ENCODE measurements around the gene SCAF11.

- TF ChIP-seq, protein P1, sequence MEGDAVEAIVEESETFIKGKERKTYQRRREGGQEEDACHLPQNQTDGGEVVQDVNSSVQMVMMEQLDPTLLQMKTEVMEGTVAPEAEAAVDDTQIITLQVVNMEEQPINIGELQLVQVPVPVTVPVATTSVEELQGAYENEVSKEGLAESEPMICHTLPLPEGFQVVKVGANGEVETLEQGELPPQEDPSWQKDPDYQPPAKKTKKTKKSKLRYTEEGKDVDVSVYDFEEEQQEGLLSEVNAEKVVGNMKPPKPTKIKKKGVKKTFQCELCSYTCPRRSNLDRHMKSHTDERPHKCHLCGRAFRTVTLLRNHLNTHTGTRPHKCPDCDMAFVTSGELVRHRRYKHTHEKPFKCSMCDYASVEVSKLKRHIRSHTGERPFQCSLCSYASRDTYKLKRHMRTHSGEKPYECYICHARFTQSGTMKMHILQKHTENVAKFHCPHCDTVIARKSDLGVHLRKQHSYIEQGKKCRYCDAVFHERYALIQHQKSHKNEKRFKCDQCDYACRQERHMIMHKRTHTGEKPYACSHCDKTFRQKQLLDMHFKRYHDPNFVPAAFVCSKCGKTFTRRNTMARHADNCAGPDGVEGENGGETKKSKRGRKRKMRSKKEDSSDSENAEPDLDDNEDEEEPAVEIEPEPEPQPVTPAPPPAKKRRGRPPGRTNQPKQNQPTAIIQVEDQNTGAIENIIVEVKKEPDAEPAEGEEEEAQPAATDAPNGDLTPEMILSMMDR (IDR thresholded peaks at IDR 0.05), result no peak
- no peak for TF ChIP-seq EZH2 (IDR thresholded peaks at IDR 0.05)
Measured at GRCh38 chr12:46004715-46005114, 14.3 kb upstream of the SCAF11 start.

Measured in neural progenitor cell (in vitro differentiated cells).